HepG2 (cell line): ENCODE measurements around the gene TTLL13. TPM values are rescaled to one million over a fixed set of nuclear protein-coding genes. Genes with fewer than 3 reads are reported as not detected.
A peak's percentile ranks its signal among the peaks of the same experiment; 100 is the strongest.

ENCODE experiments used
- ATF1 ChIP-seq: IDR thresholded peaks from 2 replicates; pipeline ENCODE4 v1.6.1; 2016; ENCODE audit warnings: mild to moderate bottlenecking, control low read depth
- CCDC6 ChIP-seq: sonication (generic); formaldehyde crosslinking; IDR thresholded peaks from 2 replicates; pipeline ENCODE4 v1.8.1; 2022; ENCODE audit warnings: mild to moderate bottlenecking, missing genetic modification reagents, moderate library complexity
- ETV5 ChIP-seq: IDR thresholded peaks from 2 replicates; pipeline ENCODE4 v1.6.1; 2018; ENCODE audit warnings: missing biosample characterization, missing genetic modification reagents, inconsistent platforms, borderline replicate concordance
- FOXO1 ChIP-seq: sonication (generic); formaldehyde crosslinking; IDR thresholded peaks from 2 replicates; pipeline ENCODE4 v1.4.0; 2020; ENCODE audit warnings: missing genetic modification reagents
- HDAC2 ChIP-seq: sonication (generic); formaldehyde crosslinking; IDR thresholded peaks from 2 replicates; pipeline ENCODE4 v1.4.0; 2020; ENCODE audit warnings: missing genetic modification reagents
- HNF4G ChIP-seq, 2 experiments: sonication (generic) in 1 of 2; formaldehyde crosslinking in 1 of 2; IDR thresholded peaks; 2 replicates each; pipeline versions ENCODE4 v1.4.0 to v1.6.1; 2011 to 2020; ENCODE audit warnings: borderline replicate concordance in 2 of 2, low read depth in 2 of 2, mild to moderate bottlenecking in 2 of 2, low read length in 1 of 2, missing genetic modification reagents in 1 of 2, moderate library complexity in 1 of 2
- HNRNPL ChIP-seq: fragments of 200-400 bp; formaldehyde crosslinking; IDR thresholded peaks from 2 replicates; pipeline ENCODE4 v1.6.1; 2017; ENCODE audit warnings: mild to moderate bottlenecking, low read depth, low read length
- IRX3 ChIP-seq: sonication (generic); formaldehyde crosslinking; IDR thresholded peaks from 2 replicates; pipeline ENCODE4 v1.8.1; 2023; ENCODE audit warnings: mild to moderate bottlenecking, low read depth, missing genetic modification reagents, borderline replicate concordance
- LCORL ChIP-seq, 2 experiments: fragments of 450-650 bp in 1 of 2; sonication (generic) in 1 of 2; formaldehyde crosslinking in 1 of 2; IDR thresholded peaks; 2 replicates each; pipeline versions ENCODE4 v1.5.0 to v1.6.1; 2017 to 2020; ENCODE audit warnings: antibody characterized with exemption in 1 of 2, missing genetic modification reagents in 1 of 2
- MAFK ChIP-seq, 2 experiments: IDR thresholded peaks in 1 of 2; conservative IDR thresholded peaks in 1 of 2; 2 replicates each; pipeline ENCODE4 v1.6.1; 2011; ENCODE audit warnings: improper control_type of control experiment in 2 of 2, low read length in 2 of 2
- MED1 ChIP-seq: sonication (generic); formaldehyde crosslinking; IDR thresholded peaks from 2 replicates; pipeline ENCODE4 v1.4.0; 2020; ENCODE audit warnings: missing genetic modification reagents
- MEIS2 ChIP-seq: sonication (generic); formaldehyde crosslinking; IDR thresholded peaks from 2 replicates; pipeline ENCODE4 v1.9.0; 2021; ENCODE audit warnings: mild to moderate bottlenecking, missing genetic modification reagents
- NFE2L1 ChIP-seq: sonication (generic); formaldehyde crosslinking; IDR thresholded peaks from 2 replicates; pipeline ENCODE4 v1.4.0; 2020; ENCODE audit warnings: missing genetic modification reagents, mild to moderate bottlenecking, borderline replicate concordance
- PHF21A ChIP-seq: sonication (generic); formaldehyde crosslinking; IDR thresholded peaks from 2 replicates; pipeline ENCODE4 v1.5.0; 2020; ENCODE audit warnings: mild to moderate bottlenecking, missing genetic modification reagents
- RCOR2 ChIP-seq: IDR thresholded peaks from 2 replicates; pipeline ENCODE4 v1.6.1; 2016; ENCODE audit warnings: missing biosample characterization, missing genetic modification reagents
- REXO4 ChIP-seq: sonication (generic); formaldehyde crosslinking; IDR thresholded peaks from 2 replicates; pipeline ENCODE4 v1.8.0; 2022; ENCODE audit warnings: missing genetic modification reagents, mild to moderate bottlenecking, borderline replicate concordance
- SOX13 ChIP-seq, 3 experiments: fragments of 450-650 bp in 1 of 3; sonication (generic) in 1 of 3; formaldehyde crosslinking in 1 of 3; IDR thresholded peaks in 2 of 3; conservative IDR thresholded peaks in 1 of 3; 2 replicates each; pipeline versions ENCODE4 v1.5.0 to v1.6.1; 2016 to 2020; ENCODE audit warnings: antibody characterized with exemption in 1 of 3, mild to moderate bottlenecking in 1 of 3, missing compliant biosample characterization in 1 of 3, missing genetic modification reagents in 1 of 3, moderate library complexity in 1 of 3
- TAF15 ChIP-seq: fragments of 200-400 bp; formaldehyde crosslinking; IDR thresholded peaks from one replicate; pipeline ENCODE4 v1.6.1; 2018; ENCODE audit warnings: mild to moderate bottlenecking, low read depth, low read length; ENCODE audit not compliant: poor library complexity, severe bottlenecking
- XRCC5 ChIP-seq: fragments of 200-400 bp; formaldehyde crosslinking; optimal IDR thresholded peaks from 2 replicates; pipeline ENCODE3; 2017; ENCODE audit warnings: mild to moderate bottlenecking, low read length
- YY1 ChIP-seq: IDR thresholded peaks from 2 replicates; pipeline ENCODE4 v1.6.1; 2011; ENCODE audit warnings: low read length, low read depth, moderate library complexity, mild to moderate bottlenecking; ENCODE audit not compliant: insufficient read depth, insufficient replicate concordance
- ZFP82 ChIP-seq: sonication (generic); formaldehyde crosslinking; IDR thresholded peaks from 2 replicates; pipeline ENCODE4 v1.5.1; 2020; ENCODE audit warnings: mild to moderate bottlenecking, missing genetic modification reagents, borderline replicate concordance
- ZKSCAN8 ChIP-seq: IDR thresholded peaks from 2 replicates; pipeline ENCODE4 v1.6.1; 2016; ENCODE audit warnings: borderline replicate concordance, missing genetic modification reagents, missing compliant biosample characterization
- ZSCAN22 ChIP-seq: sonication (generic); formaldehyde crosslinking; IDR thresholded peaks from 2 replicates; pipeline ENCODE4 v1.4.0; 2020; ENCODE audit warnings: mild to moderate bottlenecking, missing genetic modification reagents
- polyA plus RNA-seq, 8 experiments: library from polyadenylated mRNA; depleted of rRNA in 3 of 8; stranded (reverse) in 7 of 8; unstranded in 1 of 8; fragments of >200 nt; fragmentation: Illumina TruSeq in 4 of 8; extraction: Trizol in 4 of 8; gene quantifications; 2 replicates each; pipeline versions ENCODE4 v1.2.1 to v1.2.3, GENCODE V29; 2011 to 2016; ENCODE audit warnings: low read depth in 4 of 8, missing spikeins in 1 of 8, mixed read lengths in 1 of 8; ENCODE audit not compliant: insufficient read depth in 1 of 8
- total RNA-seq, 5 experiments: library from RNA; depleted of rRNA; stranded (reverse); fragments of >200 nt; fragmentation: Illumina TruSeq; extraction: Trizol; gene quantifications; 2 replicates each; pipeline ENCODE4 v1.2.3, GENCODE V29; 2016; ENCODE audit warnings: low read depth in 1 of 5
- TF ChIP-seq, protein P1 (sequence below): sonication (generic); formaldehyde crosslinking; conservative IDR thresholded peaks from 2 replicates; pipeline ENCODE4 v1.4.0; 2020; ENCODE audit warnings: mild to moderate bottlenecking, missing genetic modification reagents, moderate library complexity

The TTLL13 gene
- total and polyA plus RNA-seq, 2 of the 13 experiments (the other 11 are each of a cell fraction or from before 2014, with no cell fraction given): 0.07 to 0.29 TPM

DNA sequence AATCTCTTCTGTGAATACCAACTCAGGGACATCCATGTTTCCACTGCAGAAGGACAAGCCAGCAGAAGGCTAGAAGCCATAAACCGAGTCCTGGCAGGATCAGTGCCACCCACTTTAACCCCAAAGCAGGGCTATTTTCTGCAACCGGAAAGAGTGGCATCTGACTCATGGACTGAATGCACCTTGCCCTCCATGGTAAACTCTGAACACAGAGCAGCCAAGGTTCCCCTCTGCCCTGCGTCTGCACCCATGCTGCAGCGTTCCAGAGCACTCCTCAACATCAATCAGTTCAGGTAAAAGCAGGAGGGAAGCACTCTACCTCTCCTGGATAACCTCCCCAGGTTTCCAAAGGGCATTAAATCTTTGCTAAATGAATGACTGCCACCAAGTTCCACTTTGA, 15.3 kb downstream of the TTLL13 start (continued):
- no peak for TF ChIP-seq TAF15
- TF ChIP-seq XRCC5: no peak
- TF ChIP-seq ZSCAN22 (CRISPR knock-in tag): no peak
- TF ChIP-seq RCOR2: no peak
- TF ChIP-seq LCORL (IDR thresholded peaks at IDR 0.05): no peak
- peak; percentile 40; the same call in 1 of the 2 replicates for TF ChIP-seq LCORL (CRISPR knock-in tag; IDR thresholded peaks at IDR 0.05)
- no peak for TF ChIP-seq SOX13 (IDR thresholded peaks at IDR 0.05)
- no peak for TF ChIP-seq SOX13 (CRISPR knock-in tag; conservative IDR thresholded peaks at IDR 0.05 in 1 of 2, IDR thresholded peaks at IDR 0.05 in 1 of 2)
- TF ChIP-seq, protein P1, sequence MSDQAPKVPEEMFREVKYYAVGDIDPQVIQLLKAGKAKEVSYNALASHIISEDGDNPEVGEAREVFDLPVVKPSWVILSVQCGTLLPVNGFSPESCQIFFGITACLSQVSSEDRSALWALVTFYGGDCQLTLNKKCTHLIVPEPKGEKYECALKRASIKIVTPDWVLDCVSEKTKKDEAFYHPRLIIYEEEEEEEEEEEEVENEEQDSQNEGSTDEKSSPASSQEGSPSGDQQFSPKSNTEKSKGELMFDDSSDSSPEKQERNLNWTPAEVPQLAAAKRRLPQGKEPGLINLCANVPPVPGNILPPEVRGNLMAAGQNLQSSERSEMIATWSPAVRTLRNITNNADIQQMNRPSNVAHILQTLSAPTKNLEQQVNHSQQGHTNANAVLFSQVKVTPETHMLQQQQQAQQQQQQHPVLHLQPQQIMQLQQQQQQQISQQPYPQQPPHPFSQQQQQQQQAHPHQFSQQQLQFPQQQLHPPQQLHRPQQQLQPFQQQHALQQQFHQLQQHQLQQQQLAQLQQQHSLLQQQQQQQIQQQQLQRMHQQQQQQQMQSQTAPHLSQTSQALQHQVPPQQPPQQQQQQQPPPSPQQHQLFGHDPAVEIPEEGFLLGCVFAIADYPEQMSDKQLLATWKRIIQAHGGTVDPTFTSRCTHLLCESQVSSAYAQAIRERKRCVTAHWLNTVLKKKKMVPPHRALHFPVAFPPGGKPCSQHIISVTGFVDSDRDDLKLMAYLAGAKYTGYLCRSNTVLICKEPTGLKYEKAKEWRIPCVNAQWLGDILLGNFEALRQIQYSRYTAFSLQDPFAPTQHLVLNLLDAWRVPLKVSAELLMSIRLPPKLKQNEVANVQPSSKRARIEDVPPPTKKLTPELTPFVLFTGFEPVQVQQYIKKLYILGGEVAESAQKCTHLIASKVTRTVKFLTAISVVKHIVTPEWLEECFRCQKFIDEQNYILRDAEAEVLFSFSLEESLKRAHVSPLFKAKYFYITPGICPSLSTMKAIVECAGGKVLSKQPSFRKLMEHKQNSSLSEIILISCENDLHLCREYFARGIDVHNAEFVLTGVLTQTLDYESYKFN (CRISPR knock-in tag): peak; percentile 60
- no peak for TF ChIP-seq HNRNPL
- no peak for TF ChIP-seq ZKSCAN8 (CRISPR knock-in tag)
- no peak for TF ChIP-seq MAFK (conservative IDR thresholded peaks at IDR 0.05 in 1 of 2, IDR thresholded peaks at IDR 0.05 in 1 of 2; ENCODE audit: low read length in 2 of 2)
- peak; percentile 8; the same call in 1 of the 2 replicates for TF ChIP-seq PHF21A (CRISPR knock-in tag)
- TF ChIP-seq YY1: no peak
- TF ChIP-seq REXO4 (CRISPR knock-in tag): no peak
- no peak for TF ChIP-seq CCDC6 (CRISPR knock-in tag)
- TF ChIP-seq MED1 (CRISPR knock-in tag): peak; percentile 35
- no peak for TF ChIP-seq FOXO1 (CRISPR knock-in tag)
- TF ChIP-seq IRX3 (CRISPR knock-in tag): no peak
- peak; percentile 42; the same call in 1 of the 2 replicates for TF ChIP-seq HNF4G (IDR thresholded peaks at IDR 0.05; ENCODE audit: borderline replicate concordance, low read depth, low read length)
- TF ChIP-seq HNF4G (CRISPR knock-in tag; IDR thresholded peaks at IDR 0.05; ENCODE audit: borderline replicate concordance, low read depth): no peak
- 0 out of 2 replicates have a peak, but pooled peaks have one; percentile 16 for TF ChIP-seq HDAC2 (CRISPR knock-in tag)
- peak; percentile 47; the same call in 1 of the 2 replicates for TF ChIP-seq ZFP82 (CRISPR knock-in tag)
- TF ChIP-seq ATF1 (CRISPR knock-in tag): no peak
- TF ChIP-seq NFE2L1 (CRISPR knock-in tag): no peak
- TF ChIP-seq ETV5: peak; percentile 86
- peak; percentile 13; the same call in 1 of the 2 replicates for TF ChIP-seq MEIS2 (CRISPR knock-in tag)
